ENCODE data around the gene CPVL. TPM values are rescaled to one million over a fixed set of nuclear protein-coding genes. Genes with fewer than 3 reads are reported as not detected.

CPVL gene
- total RNA-seq, 1 experiment from 2014 or later = 1.1 TPM

GRCh38 chr7:29194206-29194593, 47.9 kb upstream of the CPVL start:
- Histone ChIP-seq H3K36me3 (ENCODE audit: control insufficient read depth, insufficient read depth, low read length) (no peaks in the 10 kb centered on the region), H3K27ac (ENCODE audit: low read length) (no peak overlapping the region), H3K4me3 (ENCODE audit: low read depth in 2 of 2, low read length in 2 of 2) (peak overlapping the region; percentile 43 to 48), H3K4me1 (ENCODE audit: control insufficient read depth, insufficient read depth, low read length) (no peaks in the 10 kb centered on the region), H3K27me3 (ENCODE audit: control insufficient read depth, insufficient read depth, low read length) (peaks cover 67% of the 10 kb centered on the region), H3K9me3 (ENCODE audit: control insufficient read depth, insufficient read depth, low read depth, low read length) (no peaks in the 10 kb centered on the region)
- intact Hi-C loops (cut with micrococcal nuclease; ENCODE audit: unreplicated experiment) (no loop called here), in situ Hi-C loops (cut with HindIII; ENCODE audit: low pct_unique_long_range_greater_than_20kb, low sequenced_read_pairs) (no loop called here)
- ChIA-PET POLR2A (no interaction called here), CTCF (no interaction called here)
- peak; percentile 52 for ATAC-seq
- no peak for TF ChIP-seq REST (IDR thresholded peaks at IDR 0.05; ENCODE audit: insufficient read depth in 1 of 2, low read depth in 2 of 2, low read length in 1 of 2)
- TF ChIP-seq, protein P1, sequence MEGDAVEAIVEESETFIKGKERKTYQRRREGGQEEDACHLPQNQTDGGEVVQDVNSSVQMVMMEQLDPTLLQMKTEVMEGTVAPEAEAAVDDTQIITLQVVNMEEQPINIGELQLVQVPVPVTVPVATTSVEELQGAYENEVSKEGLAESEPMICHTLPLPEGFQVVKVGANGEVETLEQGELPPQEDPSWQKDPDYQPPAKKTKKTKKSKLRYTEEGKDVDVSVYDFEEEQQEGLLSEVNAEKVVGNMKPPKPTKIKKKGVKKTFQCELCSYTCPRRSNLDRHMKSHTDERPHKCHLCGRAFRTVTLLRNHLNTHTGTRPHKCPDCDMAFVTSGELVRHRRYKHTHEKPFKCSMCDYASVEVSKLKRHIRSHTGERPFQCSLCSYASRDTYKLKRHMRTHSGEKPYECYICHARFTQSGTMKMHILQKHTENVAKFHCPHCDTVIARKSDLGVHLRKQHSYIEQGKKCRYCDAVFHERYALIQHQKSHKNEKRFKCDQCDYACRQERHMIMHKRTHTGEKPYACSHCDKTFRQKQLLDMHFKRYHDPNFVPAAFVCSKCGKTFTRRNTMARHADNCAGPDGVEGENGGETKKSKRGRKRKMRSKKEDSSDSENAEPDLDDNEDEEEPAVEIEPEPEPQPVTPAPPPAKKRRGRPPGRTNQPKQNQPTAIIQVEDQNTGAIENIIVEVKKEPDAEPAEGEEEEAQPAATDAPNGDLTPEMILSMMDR (IDR thresholded peaks at IDR 0.05) = no peak
- no peak for TF ChIP-seq POLR2AphosphoS5 (IDR thresholded peaks at IDR 0.05; ENCODE audit: low read depth, low read length)
- TF ChIP-seq TCF7L2 (IDR thresholded peaks at IDR 0.05; ENCODE audit: low read depth, low read length) = no peak
- TF ChIP-seq SIN3A (IDR thresholded peaks at IDR 0.05; ENCODE audit: borderline replicate concordance, insufficient read depth, low read depth, low read length) = no peak
- no peak for DNase-seq (ENCODE audit: low read depth, low spot score)
- no TSS peak for BruUV-seq (replicated peaks)

- BruUV-seq (replicated peaks) = no TSS peak
- intact Hi-C loops (cut with micrococcal nuclease; ENCODE audit: unreplicated experiment) (no loop called here), in situ Hi-C loops (cut with HindIII; ENCODE audit: low pct_unique_long_range_greater_than_20kb, low sequenced_read_pairs) (no loop called here)
- no peak for DNase-seq (ENCODE audit: low read depth, low spot score)
- Histone ChIP-seq H3K4me3 (ENCODE audit: low read depth in 2 of 2, low read length in 2 of 2) (no peak overlapping the region), H3K27ac (ENCODE audit: low read length) (no peak overlapping the region), H3K9me3 (ENCODE audit: control insufficient read depth, insufficient read depth, low read depth, low read length) (no peaks in the 10 kb centered on the region), H3K27me3 (ENCODE audit: control insufficient read depth, insufficient read depth, low read length) (peaks cover 62% of the 10 kb centered on the region), H3K36me3 (ENCODE audit: control insufficient read depth, insufficient read depth, low read length) (no peaks in the 10 kb centered on the region), H3K4me1 (ENCODE audit: control insufficient read depth, insufficient read depth, low read length) (no peaks in the 10 kb centered on the region)
- TF ChIP-seq, protein P1 (IDR thresholded peaks at IDR 0.05) = no peak
- no peak for TF ChIP-seq REST (IDR thresholded peaks at IDR 0.05; ENCODE audit: insufficient read depth in 1 of 2, low read depth in 2 of 2, low read length in 1 of 2)
- TF ChIP-seq SIN3A (IDR thresholded peaks at IDR 0.05; ENCODE audit: borderline replicate concordance, insufficient read depth, low read depth, low read length) = no peak
- TF ChIP-seq TCF7L2 (IDR thresholded peaks at IDR 0.05; ENCODE audit: low read depth, low read length) = no peak
- TF ChIP-seq POLR2AphosphoS5 (IDR thresholded peaks at IDR 0.05; ENCODE audit: low read depth, low read length) = no peak
- ChIA-PET POLR2A (no interaction called here), CTCF (no interaction called here)
- ATAC-seq = no peak; the same call in 1 of the 2 replicates
These were observed 47.2 kb upstream of the CPVL start for GRCh38 chr7:29193316-29194205.

All from Panc1 (cell line).